Activated T-helper 17 cell treated with anti-CD3 and anti-CD28 coated beads, Interleukin-2, amount 50 U/mL, for 72 hours (primary cell): ENCODE results near the gene IFITM2. TPM values are rescaled to one million over a fixed set of nuclear protein-coding genes. Genes with fewer than 3 reads are reported as not detected.

ENCODE experiments used
- ATAC-seq: fragments of 150-1000 bp; cut with Tn5 transposase; replicated peaks from 2 replicates; pipeline ENCODE4 v1.10.0; 2021; ENCODE audit warnings: mild to moderate bottlenecking, moderate library complexity
- H3K27ac Mint-ChIP-seq: one replicate; pipeline ENCODE4 v1.8.0; 2022; ENCODE audit warnings: mixed read lengths
- H3K27me3 Mint-ChIP-seq: one replicate; pipeline ENCODE4 v1.8.0; 2022; ENCODE audit warnings: mixed read lengths
- H3K36me3 Mint-ChIP-seq: one replicate; pipeline ENCODE4 v1.8.0; 2022; ENCODE audit warnings: low read depth, mild to moderate bottlenecking, mixed read lengths
- H3K4me1 Mint-ChIP-seq: one replicate; pipeline ENCODE4 v1.8.0; 2022; ENCODE audit warnings: mixed read lengths
- H3K4me3 Mint-ChIP-seq: one replicate; pipeline ENCODE4 v1.8.0; 2022; ENCODE audit warnings: mild to moderate bottlenecking, mixed read lengths
- H3K9me3 Mint-ChIP-seq: one replicate; pipeline ENCODE4 v1.8.0; 2022; ENCODE audit warnings: mixed read lengths
- total RNA-seq, 2 donors: library from RNA; stranded (reverse); gene quantifications; one replicate each; pipeline ENCODE4 v1.2.3, GENCODE V29; 2022

IFITM2 gene
- total RNA-seq, 2 donors from 2014 or later: 187 to 261 TPM

DNA sequence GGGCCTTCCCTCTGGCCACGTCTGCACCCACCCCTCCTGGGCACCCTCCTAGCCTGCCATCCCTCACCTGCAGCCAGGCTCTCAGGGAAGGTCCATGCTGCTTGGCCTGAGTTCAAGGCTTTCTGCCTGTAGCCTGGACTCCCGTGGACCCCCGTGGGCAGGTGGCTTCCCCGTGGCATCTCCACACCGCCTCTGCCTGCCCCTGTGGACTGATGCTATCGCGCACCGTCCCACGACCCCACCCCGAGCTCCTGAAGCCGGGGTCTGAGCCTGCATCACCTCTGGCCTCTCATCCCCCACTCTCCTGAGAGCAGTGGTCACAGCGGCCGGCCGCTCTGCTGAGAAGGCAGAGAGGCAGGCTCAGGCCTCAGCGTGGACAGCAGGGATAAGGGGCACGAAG lies 12.8 kb upstream of the IFITM2 start:
- no peaks in the 10 kb centered on the region for H3K9me3 Mint-ChIP-seq
- no peak for ATAC-seq
- H3K27me3 Mint-ChIP-seq: no peaks in the 10 kb centered on the region
- peaks cover 33% of the 10 kb centered on the region for H3K36me3 Mint-ChIP-seq
- H3K27ac Mint-ChIP-seq: no peak overlapping the region
- no peak overlapping the region for H3K4me3 Mint-ChIP-seq
- H3K4me1 Mint-ChIP-seq: peaks cover 5% of the 10 kb centered on the region

GRCh38 chr11:295351-296170 lies 12.1 kb upstream of the IFITM2 start:
- peaks cover 2% of the 10 kb centered on the region for H3K27me3 Mint-ChIP-seq
- H3K9me3 Mint-ChIP-seq: no peaks in the 10 kb centered on the region
- ATAC-seq: no peak
- no peak overlapping the region for H3K27ac Mint-ChIP-seq
- H3K4me1 Mint-ChIP-seq: peaks cover 5% of the 10 kb centered on the region
- H3K4me3 Mint-ChIP-seq: no peak overlapping the region
- H3K36me3 Mint-ChIP-seq: peaks cover 26% of the 10 kb centered on the region

- ATAC-seq: no peak
- H3K27ac Mint-ChIP-seq: peak overlapping the region; percentile 73
- peaks cover 17% of the 10 kb centered on the region for H3K36me3 Mint-ChIP-seq
Observed at GRCh38 chr11:296171-297050, 11.2 kb upstream of the IFITM2 start.

DNA sequence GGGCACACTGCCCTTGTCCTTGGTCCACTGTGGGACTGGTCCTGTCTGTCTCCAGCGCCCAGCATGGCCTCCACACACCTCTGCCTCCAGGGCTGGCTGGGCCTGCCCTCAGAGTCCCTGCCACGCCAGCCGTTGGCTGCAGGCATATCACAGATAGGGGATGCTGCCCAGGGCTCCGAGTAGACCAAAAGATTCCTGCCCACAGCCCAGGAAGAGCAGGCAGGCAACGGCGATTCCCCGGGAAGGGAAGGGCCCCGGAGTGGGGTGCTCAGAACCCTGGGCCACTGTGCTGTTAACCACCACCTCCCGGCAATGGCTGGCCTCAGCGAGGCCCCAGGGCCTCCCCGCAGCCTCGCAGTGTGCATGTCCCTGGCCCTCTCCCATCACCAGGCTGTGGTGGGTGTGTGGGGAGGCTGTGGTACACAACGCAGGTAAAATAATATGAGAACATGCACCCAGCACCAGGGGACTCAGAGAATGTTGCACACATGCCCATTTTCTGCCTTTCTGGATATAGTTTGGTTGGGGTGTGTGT lies 10.5 kb upstream of the IFITM2 start:
- Mint-ChIP-seq H3K4me3 (peak overlapping the region; percentile 51), H3K9me3 (no peaks in the 10 kb centered on the region), H3K27me3 (peaks cover 4% of the 10 kb centered on the region), H3K27ac (peak overlapping the region; percentile 73), H3K4me1 (peaks cover 5% of the 10 kb centered on the region), H3K36me3 (peaks cover 15% of the 10 kb centered on the region)
- peak; percentile 35 for ATAC-seq

More at GRCh38 chr11:296171-297050, 11.2 kb upstream of the IFITM2 start:
- Mint-ChIP-seq H3K9me3 (no peaks in the 10 kb centered on the region), H3K4me3 (no peak overlapping the region), H3K27me3 (peaks cover 4% of the 10 kb centered on the region), H3K4me1 (peaks cover 5% of the 10 kb centered on the region)

- Mint-ChIP-seq H3K36me3 (peaks cover 15% of the 10 kb centered on the region), H3K9me3 (no peaks in the 10 kb centered on the region), H3K27me3 (peaks cover 4% of the 10 kb centered on the region), H3K4me1 (peaks cover 10% of the 10 kb centered on the region), H3K27ac (peak overlapping the region; percentile 73), H3K4me3 (peak overlapping the region; percentile 51)
- ATAC-seq: peak; percentile 83
Observed at GRCh38 chr11:297586-298405, 9.8 kb upstream of the IFITM2 start.

DNA sequence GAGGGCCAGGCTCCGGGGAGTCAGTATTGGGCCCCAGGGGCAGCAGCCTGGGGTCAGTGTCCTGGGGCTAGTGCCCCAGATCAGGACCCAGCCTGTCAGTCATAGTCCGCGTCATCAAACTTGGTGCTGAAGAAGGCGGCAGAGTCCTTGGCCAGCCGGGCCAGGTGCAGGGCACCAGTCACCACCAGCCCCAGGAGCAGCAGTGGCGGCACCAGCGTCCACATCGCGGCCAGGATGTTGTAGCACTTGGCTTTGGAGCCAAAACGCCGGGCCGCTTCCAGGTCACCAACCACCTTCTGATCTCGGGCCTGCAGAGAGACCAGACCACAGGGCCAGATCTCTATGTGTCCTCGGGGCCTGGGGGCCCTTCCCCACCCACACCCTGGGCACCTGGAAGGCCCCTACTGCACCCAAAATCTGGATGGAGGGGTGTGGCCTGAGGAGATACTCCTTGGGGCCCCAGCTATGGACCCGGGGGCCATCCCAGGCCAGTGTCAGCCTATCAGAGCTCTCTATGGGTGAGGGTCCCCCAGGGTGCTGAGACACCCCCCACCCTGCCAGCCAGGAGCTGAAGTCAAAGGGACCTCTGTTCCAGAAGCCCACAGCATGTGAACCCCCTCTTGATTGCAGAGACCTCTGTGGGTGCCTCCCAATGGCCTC lies 9.1 kb upstream of the IFITM2 start:
- peaks cover 4% of the 10 kb centered on the region for H3K27me3 Mint-ChIP-seq
- no peak overlapping the region for H3K4me3 Mint-ChIP-seq
- ATAC-seq: no peak
- peaks cover 18% of the 10 kb centered on the region for H3K4me1 Mint-ChIP-seq
- peaks cover 15% of the 10 kb centered on the region for H3K36me3 Mint-ChIP-seq
- H3K27ac Mint-ChIP-seq: no peak overlapping the region
- H3K9me3 Mint-ChIP-seq: no peaks in the 10 kb centered on the region

DNA sequence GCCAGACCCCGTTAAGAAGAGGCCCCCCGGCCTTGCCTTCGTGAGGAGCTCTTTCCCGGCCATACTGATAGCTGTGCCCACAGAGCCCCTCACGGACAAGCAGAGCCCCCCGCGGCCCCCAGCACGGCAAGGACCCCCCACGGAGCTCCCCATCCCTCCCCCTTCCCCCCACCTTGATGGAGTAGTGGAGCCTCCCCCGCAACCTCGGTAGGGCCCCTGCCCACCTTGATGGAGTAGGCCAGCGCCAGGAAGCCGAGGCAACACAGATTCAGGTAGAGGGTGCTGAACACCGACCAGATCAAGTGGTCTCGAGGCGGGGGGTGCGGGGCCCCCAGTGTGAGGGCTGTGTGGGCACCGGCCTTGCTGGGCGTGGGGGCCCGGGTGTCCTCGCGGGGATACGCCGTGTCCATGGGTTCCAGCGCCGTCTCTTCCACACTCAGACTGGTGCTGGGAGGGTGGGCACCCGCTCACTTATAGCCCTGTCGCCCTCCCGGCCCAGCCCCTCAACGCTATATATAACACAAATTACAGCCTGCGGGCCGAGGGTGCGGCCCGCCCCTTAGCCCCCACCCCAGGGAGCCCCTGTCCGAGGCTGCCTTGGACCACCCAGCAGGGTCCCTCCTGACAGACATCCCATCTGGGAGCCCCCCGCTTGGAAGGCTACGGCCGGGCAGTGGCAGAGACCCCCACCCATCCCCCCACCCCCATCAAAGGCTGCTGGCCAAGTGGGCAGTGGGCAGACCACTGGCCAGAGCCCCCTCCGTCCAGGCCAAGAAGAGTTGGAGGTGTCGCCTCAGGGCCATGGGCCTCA lies 8.3 kb upstream of the IFITM2 start, which contains the start of gene IFITM5:
IFITM5 (minus strand) TSS at position 446 of the 811 bp plus-strand sequence; CDS start at position 410, 36 bp downstream.
- Mint-ChIP-seq H3K4me3 (no peak within 1 kb of the TSS), H3K4me1 (peaks cover 18% of the 10 kb centered on the region), H3K36me3 (peaks cover 8% of the 10 kb centered on the region), H3K27me3 (peaks cover 4% of the 10 kb centered on the region), H3K27ac (no peak within 1 kb of the TSS), H3K9me3 (no peaks in the 10 kb centered on the region)
- no peak for ATAC-seq

GRCh38 chr11:299951-300735 lies 7.5 kb upstream of the IFITM2 start:
- ATAC-seq: no peak
- no peaks in the 10 kb centered on the region for H3K36me3 Mint-ChIP-seq
- H3K9me3 Mint-ChIP-seq: no peaks in the 10 kb centered on the region
- peaks cover 4% of the 10 kb centered on the region for H3K27me3 Mint-ChIP-seq
- H3K27ac Mint-ChIP-seq: no peak overlapping the region
- peaks cover 18% of the 10 kb centered on the region for H3K4me1 Mint-ChIP-seq
- H3K4me3 Mint-ChIP-seq: no peak overlapping the region

DNA sequence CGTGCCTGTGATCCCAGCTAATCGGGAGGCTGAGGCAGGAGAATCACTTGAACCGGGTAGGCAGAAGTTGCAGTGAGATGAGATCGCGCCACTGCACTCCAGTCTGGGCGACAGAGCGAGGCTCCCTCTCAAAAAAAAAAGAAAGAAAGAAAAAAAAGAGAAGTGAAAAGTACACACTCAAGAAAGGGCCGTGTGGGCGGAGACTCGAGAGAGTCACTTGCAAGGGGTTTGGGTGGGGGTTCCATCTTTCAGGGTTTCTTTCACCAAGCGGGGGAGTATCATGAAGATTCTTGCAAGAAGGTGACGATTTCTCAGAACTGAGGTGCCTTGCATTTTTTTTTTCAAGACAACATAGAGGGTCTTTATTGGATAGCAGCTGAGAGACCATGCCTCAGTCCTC lies 4.3 kb upstream of the IFITM2 start:
- Mint-ChIP-seq H3K9me3 (no peaks in the 10 kb centered on the region), H3K27me3 (peaks cover 4% of the 10 kb centered on the region), H3K36me3 (peaks cover 4% of the 10 kb centered on the region), H3K4me3 (no peak overlapping the region), H3K27ac (peak overlapping the region; percentile 75), H3K4me1 (peaks cover 18% of the 10 kb centered on the region)
- no peak for ATAC-seq

- no peaks in the 10 kb centered on the region for H3K9me3 Mint-ChIP-seq
- peaks cover 12% of the 10 kb centered on the region for H3K36me3 Mint-ChIP-seq
- peaks cover 4% of the 10 kb centered on the region for H3K27me3 Mint-ChIP-seq
- H3K27ac Mint-ChIP-seq: no peak overlapping the region
- no peak overlapping the region for H3K4me3 Mint-ChIP-seq
- ATAC-seq: no peak
- peaks cover 18% of the 10 kb centered on the region for H3K4me1 Mint-ChIP-seq
Observed at GRCh38 chr11:304061-304506, 3.5 kb upstream of the IFITM2 start.

DNA sequence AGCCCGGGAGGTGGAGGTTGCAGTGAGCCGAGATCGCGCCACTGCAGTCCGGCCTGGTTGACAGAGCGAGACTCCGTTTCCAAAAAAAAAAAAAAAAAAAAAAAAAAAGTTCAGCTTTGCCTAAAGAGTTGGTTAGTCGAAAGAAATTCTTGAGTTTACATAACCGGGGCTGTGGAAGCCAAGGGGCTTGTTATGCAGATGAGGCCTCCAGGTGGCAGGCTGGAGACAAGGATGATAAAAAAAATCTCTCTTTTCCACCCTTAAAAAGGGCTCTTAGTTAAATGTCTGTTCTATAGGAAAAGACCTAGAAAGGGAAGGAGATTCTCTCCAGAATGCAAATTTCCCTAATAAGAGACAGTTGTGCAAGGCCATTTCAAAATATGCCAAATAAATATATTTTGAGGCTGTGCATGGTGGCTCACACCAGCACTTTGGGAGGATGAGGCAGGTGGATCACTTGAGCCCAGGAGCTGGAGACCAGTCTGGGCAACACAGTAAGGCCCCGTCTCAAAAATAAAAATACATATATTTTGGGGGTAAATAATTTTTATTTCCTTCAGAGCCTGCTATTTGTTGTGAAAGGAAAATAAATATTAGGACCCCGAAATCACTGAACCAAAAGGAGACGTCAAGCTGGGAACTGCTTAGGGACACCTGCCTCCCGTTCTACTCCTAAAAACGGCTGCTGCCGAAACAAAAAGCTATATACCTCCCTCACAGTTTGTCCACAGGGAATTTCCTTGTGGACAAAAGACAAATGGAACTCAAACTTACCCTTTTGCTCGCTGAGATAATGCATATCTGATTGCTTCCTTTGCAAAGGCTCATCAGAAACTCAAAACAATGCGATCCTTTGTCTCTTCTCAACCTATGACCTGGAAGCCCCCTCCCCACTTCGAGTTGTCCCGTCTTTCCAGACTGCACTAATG lies 2.4 kb upstream of the IFITM2 start:
- no peaks in the 10 kb centered on the region for H3K9me3 Mint-ChIP-seq
- H3K4me1 Mint-ChIP-seq: peaks cover 21% of the 10 kb centered on the region
- H3K27me3 Mint-ChIP-seq: peaks cover 4% of the 10 kb centered on the region
- no peak overlapping the region for H3K4me3 Mint-ChIP-seq
- H3K27ac Mint-ChIP-seq: no peak overlapping the region
- peaks cover 22% of the 10 kb centered on the region for H3K36me3 Mint-ChIP-seq
- no peak for ATAC-seq
